HCT116 (cell line): Measurements from ENCODE around the gene TMEM87A. TPM values are rescaled to one million over a fixed set of nuclear protein-coding genes. Genes with fewer than 3 reads are reported as not detected.

Experiments used
- ATAC-seq: fragments of 200-7000 bp; cut with Tn5 transposase; 2 replicates; pipeline ENCODE4 v1.9.1; 2020; ENCODE audit warnings: mild to moderate bottlenecking, moderate library complexity
- BruUV-seq: library from RNA; stranded (reverse); fragments of 400-500 nt; replicated peaks from 2 replicates; lab custom pipeline; 2021; lab: Mats Ljungman, UMichigan
- CTCF ChIA-PET: fragments of 300-600 bp; sonication (Branson Sonifier 250); formaldehyde crosslinking; loops from one replicate; lab custom pipeline; 2021; ENCODE audit warnings: antibody characterized with exemption; lab: Charles Lee
- POLR2A ChIA-PET: fragments of 300-600, 350-600 bp; sonication (Branson Sonifier 250); formaldehyde crosslinking; loops from one replicate; lab custom pipeline; 2021; ENCODE audit warnings: antibody characterized with exemption; lab: Charles Lee
- RAD21 ChIA-PET, 2 experiments: fragments of 300-600 bp; sonication (Branson Sonifier 250); formaldehyde crosslinking; loops; one replicate each; lab custom pipeline; 2023; ENCODE audit warnings: low total read pairs in 2 of 2; ENCODE audit not compliant: uncharacterized antibody in 2 of 2, unreplicated experiment in 2 of 2, low non-redundant PET in 1 of 2; lab: Charles Lee
- DNase-seq: peaks from one replicate; pipeline ENCODE4 v3.0.0-alpha.2; 2010; ENCODE audit warnings: low read depth, low spot score
- H2AFZ ChIP-seq: fragments of 200-600 bp; shearing (Covaris generic), sonication (generic); 2 replicates; pipeline ENCODE4 v1.6.1; 2017; ENCODE audit warnings: low read depth, mixed run types, mixed read lengths, antibody characterized with exemption, low read length; ENCODE audit not compliant: poor library complexity, severe bottlenecking
- H3K27ac ChIP-seq: 2 replicates; pipeline ENCODE4 v1.5.1; 2012; ENCODE audit warnings: low read depth, low read length
- H3K27me3 ChIP-seq: fragments of 200-600 bp; sonication (generic); 2 replicates; pipeline ENCODE4 v1.6.1; 2016; ENCODE audit warnings: mixed run types, low read length, mixed read lengths; ENCODE audit not compliant: insufficient read depth
- H3K36me3 ChIP-seq, 2 experiments: fragments of 200-500 bp in 1 of 2; fragments of 200-600 bp in 1 of 2; sonication (Bioruptor generic) in 1 of 2; sonication (generic) in 1 of 2; 2 replicates each; pipeline versions ENCODE4 v1.5.1 to v1.6.1; 2014 to 2016; ENCODE audit warnings: low read length in 2 of 2, inconsistent platforms in 1 of 2, mixed read lengths in 1 of 2, mixed run types in 1 of 2; ENCODE audit not compliant: insufficient read depth in 2 of 2, control insufficient read depth in 1 of 2
- H3K4me1 ChIP-seq, 2 experiments: fragments of 200-600 bp in 1 of 2; sonication (generic) in 1 of 2; 2 replicates each; pipeline versions ENCODE4 v1.5.1 to v1.6.1; 2012 to 2017; ENCODE audit warnings: low read length in 2 of 2, inconsistent platforms in 1 of 2, mild to moderate bottlenecking in 1 of 2, mixed read lengths in 1 of 2, mixed run types in 1 of 2, moderate library complexity in 1 of 2; ENCODE audit not compliant: insufficient read depth in 2 of 2, control insufficient read depth in 1 of 2
- H3K4me2 ChIP-seq: fragments of 200-600 bp; sonication (generic); 2 replicates; pipeline ENCODE4 v1.6.1; 2017; ENCODE audit warnings: mixed run types, low read length, mixed read lengths
- H3K4me3 ChIP-seq, 2 experiments: fragments of 200-600 bp in 1 of 2; sonication (generic) in 1 of 2; replicated peaks in 1 of 2; 2 replicates each; pipeline ENCODE4 v1.5.1; 2011 to 2016; ENCODE audit warnings: low read length in 2 of 2, control low read depth in 1 of 2, low read depth in 1 of 2, mild to moderate bottlenecking in 1 of 2, mixed read lengths in 1 of 2, mixed run types in 1 of 2
- H3K79me2 ChIP-seq: fragments of 200-600 bp; sonication (generic); 2 replicates; pipeline ENCODE4 v1.6.1; 2017; ENCODE audit warnings: mild to moderate bottlenecking, mixed run types, low read length, moderate library complexity, mixed read lengths; ENCODE audit not compliant: insufficient read depth
- H3K9ac ChIP-seq: fragments of 200-600 bp; sonication (generic); 2 replicates; pipeline ENCODE4 v1.6.1; 2016; ENCODE audit warnings: low read length, mixed read lengths
- H3K9me2 ChIP-seq: fragments of 200-600 bp; sonication (generic), shearing (Covaris generic); 2 replicates; pipeline ENCODE4 v1.6.1; 2017; ENCODE audit warnings: mixed run types, mild to moderate bottlenecking, moderate library complexity; ENCODE audit not compliant: insufficient read depth
- H3K9me3 ChIP-seq, 2 experiments: fragments of 200-500 bp in 1 of 2; fragments of 200-600 bp in 1 of 2; sonication (Bioruptor generic) in 1 of 2; sonication (generic) in 1 of 2; 2 replicates each; pipeline ENCODE4 v1.6.1; 2014 to 2017; ENCODE audit warnings: low read length in 2 of 2, mixed read lengths in 2 of 2, inconsistent platforms in 1 of 2, low read depth in 1 of 2, mild to moderate bottlenecking in 1 of 2, mixed run types in 1 of 2, moderate library complexity in 1 of 2; ENCODE audit not compliant: control insufficient read depth in 1 of 2, insufficient read depth in 1 of 2
- H4K20me1 ChIP-seq: fragments of 200-600 bp; sonication (generic), shearing (Covaris generic); 2 replicates; pipeline ENCODE4 v1.6.1; 2017; ENCODE audit warnings: mixed run types, mild to moderate bottlenecking, moderate library complexity; ENCODE audit not compliant: insufficient read depth
- ATF3 ChIP-seq: IDR thresholded peaks from 2 replicates; pipeline ENCODE4 v1.6.1; 2012
- CBX3 ChIP-seq: IDR thresholded peaks from 2 replicates; pipeline ENCODE4 v1.6.1; 2012; ENCODE audit warnings: low read depth
- EGR1 ChIP-seq: IDR thresholded peaks from 2 replicates; pipeline ENCODE4 v1.6.1; 2012; ENCODE audit warnings: low read depth
- EZH2 ChIP-seq: fragments of 200-600 bp; sonication (generic); IDR thresholded peaks from 2 replicates; pipeline ENCODE4 v1.6.1; 2017; ENCODE audit warnings: antibody characterized with exemption, mixed run types
- EZH2phosphoT487 ChIP-seq: fragments of 200-600 bp; IDR thresholded peaks from 2 replicates; pipeline ENCODE4 v1.6.1; 2018; ENCODE audit warnings: antibody characterized with exemption, borderline replicate concordance
- JUND ChIP-seq: IDR thresholded peaks from 2 replicates; pipeline ENCODE4 v1.6.1; 2012
- MAX ChIP-seq: IDR thresholded peaks from 2 replicates; pipeline ENCODE4 v1.6.1; 2012
- POLR2AphosphoS5 ChIP-seq: IDR thresholded peaks from 2 replicates; pipeline ENCODE4 v1.6.1; 2011; ENCODE audit warnings: mild to moderate bottlenecking, low read depth, low read length, moderate library complexity
- SP1 ChIP-seq: IDR thresholded peaks from 2 replicates; pipeline ENCODE4 v1.6.1; 2012; ENCODE audit warnings: low read depth
- ZBTB33 ChIP-seq: IDR thresholded peaks from 2 replicates; pipeline ENCODE4 v1.6.1; 2011; ENCODE audit warnings: mild to moderate bottlenecking, low read length, moderate library complexity; ENCODE audit not compliant: insufficient replicate concordance; ENCODE audit errors: extremely low read depth
- ZFX ChIP-seq: fragments of 450-650 bp; IDR thresholded peaks from 2 replicates; pipeline ENCODE4 v1.6.1; 2017
- intact Hi-C: fragments of 100-400 bp; cut with micrococcal nuclease; formaldehyde crosslinking; loops from 2 replicates; pipeline ENCODE4 v1.10.0; 2022
- total RNA-seq: library from RNA; stranded (reverse); gene quantifications from one replicate; pipeline ENCODE4 v1.2.1, GENCODE V29; 2021; ENCODE audit not compliant: unreplicated experiment

TMEM87A gene
- total RNA-seq, 1 experiment from 2014 or later: 44.0 TPM

- Histone ChIP-seq H2AFZ (peak overlapping the region; percentile 25), H3K36me3 (peaks cover 0 to 3% of the 10 kb centered on the region in 2 experiments; a peak in 1 of 4 replicates), H3K4me2 (peak overlapping the region; percentile 86), H3K79me2 (peaks cover 33% of the 10 kb centered on the region), H3K9me2 (no peaks in the 10 kb centered on the region), H3K27ac (peak overlapping the region; percentile 92), H4K20me1 (peaks cover 5% of the 10 kb centered on the region; the same call in 1 of the 2 replicates), H3K4me3 (peak overlapping the region; percentile 55 to 77), H3K9me3 (no peaks in the 10 kb centered on the region), H3K27me3 (no peaks in the 10 kb centered on the region), H3K9ac (peak overlapping the region; percentile 72), H3K4me1 (peaks cover 6 to 17% of the 10 kb centered on the region in 2 experiments; a peak in 3 of 4 replicates)
- ATAC-seq (no peak), DNase-seq (no peak)
- CTCF ChIA-PET: no interaction called here
- BruUV-seq: no TSS peak
- intact Hi-C loops: no loop called here
- TF ChIP-seq POLR2AphosphoS5: no peak
- TF ChIP-seq JUND: no peak
- TF ChIP-seq CBX3: no peak
- RAD21 ChIA-PET: no interaction called here
- POLR2A ChIA-PET: no interaction called here
Observed at GRCh38 chr15:42274702-42274989, 1.4 kb upstream of the TMEM87A start.

DNA sequence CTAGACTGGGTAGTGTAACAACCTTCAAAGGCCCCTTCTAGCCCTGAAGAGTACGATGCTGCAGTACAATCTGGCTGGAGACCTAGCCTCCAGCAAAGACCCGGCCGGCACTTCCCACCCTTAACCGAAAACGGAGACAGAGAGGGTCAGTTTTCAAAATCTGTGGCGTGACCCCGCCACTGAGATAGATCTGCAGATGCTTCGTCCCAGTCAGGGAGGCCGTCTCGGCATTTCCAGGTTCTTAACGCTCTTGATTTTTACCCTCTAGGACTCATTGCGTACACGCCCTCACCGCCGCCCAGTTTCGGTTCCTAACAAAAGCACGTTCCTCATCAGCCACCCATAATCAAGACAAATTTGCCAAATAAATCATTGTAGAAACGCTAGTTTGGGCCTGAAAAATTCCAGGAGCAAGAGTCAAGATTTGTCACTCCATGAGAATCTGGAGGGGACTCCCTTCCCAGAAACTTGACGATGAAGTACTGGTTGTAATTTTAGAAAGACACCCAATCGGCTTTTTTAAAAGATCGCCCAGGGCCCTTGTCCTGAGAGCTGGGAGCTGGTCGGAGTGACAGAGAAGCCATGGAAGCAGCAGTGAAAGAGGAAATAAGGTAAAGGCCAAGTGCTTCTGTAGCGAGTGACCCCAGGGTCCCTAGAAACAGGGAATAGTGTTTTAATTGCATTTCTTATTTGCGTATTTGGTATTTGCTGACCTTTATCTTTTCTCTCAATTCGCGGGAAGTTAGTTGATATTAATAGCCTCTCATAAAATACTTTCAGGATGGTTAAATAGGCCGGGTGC lies 868 bp upstream of the TMEM87A start:
- CTCF ChIA-PET: interaction anchor here (1.4 kb wide), 1 partner anchor 111 kb away, joined by 8 read pairs; no protein-coding TSS in a partner anchor
- H3K4me2 ChIP-seq: peak overlapping the region; percentile 86
- H3K79me2 ChIP-seq: peaks cover 38% of the 10 kb centered on the region
- ATAC-seq (peak; percentile 5), DNase-seq (no peak)
- no peaks in the 10 kb centered on the region for H3K27me3 ChIP-seq
- peaks cover 6 to 17% of the 10 kb centered on the region in 2 experiments; a peak in 3 of 4 replicates for H3K4me1 ChIP-seq
- peak overlapping the region; percentile 72 for H3K9ac ChIP-seq
- POLR2A ChIA-PET: interaction anchor here (0.6 to 1.0 kb wide), 10 partner anchors 8 to 1561 kb away, joined by 3 to 6 read pairs (median 3); no protein-coding TSS in a partner anchor
- intact Hi-C loops: no loop called here
- RAD21 ChIA-PET: no interaction called here
- peaks cover 0 to 3% of the 10 kb centered on the region in 2 experiments; a peak in 1 of 4 replicates for H3K36me3 ChIP-seq
- H2AFZ ChIP-seq: peak overlapping the region; percentile 25
- H3K9me3 ChIP-seq: no peaks in the 10 kb centered on the region
- TSS peak; percentile 86 for BruUV-seq
- no peak for TF ChIP-seq ZBTB33
- TF ChIP-seq SP1: no peak
- no peak for TF ChIP-seq EZH2
- no peak for TF ChIP-seq EZH2phosphoT487
- TF ChIP-seq ZFX: peak; percentile 32; the same call in 1 of the 2 replicates
- no peak for TF ChIP-seq EGR1
- no peak; the same call in 1 of the 2 replicates for TF ChIP-seq MAX
- TF ChIP-seq ATF3: no peak
- peaks cover 5% of the 10 kb centered on the region; the same call in 1 of the 2 replicates for H4K20me1 ChIP-seq
- peak overlapping the region; percentile 92 for H3K27ac ChIP-seq
- peak overlapping the region; percentile 55 to 77 for H3K4me3 ChIP-seq
- no peaks in the 10 kb centered on the region for H3K9me2 ChIP-seq
